Thymus (tissue), 14 donors: ENCODE results near the gene CCDC89. TPM values are rescaled to one million over a fixed set of nuclear protein-coding genes. Genes with fewer than 3 reads are reported as not detected.
A peak's percentile ranks its signal among the peaks of the same experiment; 100 is the strongest.

ENCODE experiments used
- DNase-seq, 9 donors: peaks; one replicate each; pipeline ENCODE4 v3.0.0-alpha.2; 2013; ENCODE audit warnings: low spot score in 9 of 9, low read depth in 6 of 9, missing footprints in 1 of 9
- H3K27ac ChIP-seq, 2 donors: one replicate each; pipeline ENCODE4 v1.5.1; 2013; ENCODE audit warnings: control low read depth in 1 of 2, low read depth in 1 of 2, low read length in 1 of 2, mild to moderate bottlenecking in 1 of 2, moderate library complexity in 1 of 2
- H3K27me3 ChIP-seq, 2 donors: one replicate each; pipeline ENCODE4 v1.5.1; 2013; ENCODE audit warnings: low read length in 1 of 2; ENCODE audit not compliant: control insufficient read depth in 2 of 2, insufficient read depth in 1 of 2
- H3K36me3 ChIP-seq, 2 donors: one replicate each; pipeline ENCODE4 v1.5.1; 2013; ENCODE audit warnings: low read length in 1 of 2, mild to moderate bottlenecking in 1 of 2, moderate library complexity in 1 of 2; ENCODE audit not compliant: control insufficient read depth in 2 of 2, insufficient read depth in 2 of 2
- H3K4me1 ChIP-seq, 2 donors: one replicate each; pipeline ENCODE4 v1.5.1; 2013; ENCODE audit warnings: low read length in 2 of 2; ENCODE audit not compliant: control insufficient read depth in 2 of 2, insufficient read depth in 2 of 2
- H3K4me3 ChIP-seq, 2 donors: one replicate each; pipeline ENCODE4 v1.5.1; 2013; ENCODE audit warnings: low read length in 2 of 2, control low read depth in 1 of 2, mild to moderate bottlenecking in 1 of 2
- H3K9me3 ChIP-seq, 2 donors: one replicate each; pipeline ENCODE4 v1.5.1; 2013; ENCODE audit warnings: low read length in 1 of 2, mild to moderate bottlenecking in 1 of 2; ENCODE audit not compliant: control insufficient read depth in 2 of 2, insufficient read depth in 1 of 2
- WGBS: extraction: QIAGEN DNeasy Blood & Tissue Kit; methylation state at CpG from one replicate; pipeline ENCODE4 v1.1.7; 2013; 5-methylcytosine and 5-hydroxymethylcytosine counted together
- long read RNA-seq, 10 donors: transcript quantifications; one replicate each; lab custom pipeline, GENCODE V29; 2026
- polyA plus RNA-seq: library from polyadenylated mRNA; stranded (reverse); fragments of 200-250 nt; gene quantifications from one replicate; pipeline ENCODE4 v1.2.3, GENCODE V29; 2013
- total RNA-seq: library from RNA; stranded (reverse); fragments of 120-200 nt; gene quantifications from one replicate; pipeline ENCODE4 v1.2.4, GENCODE V29; 2013
- donor health status: healthy.

CCDC89 gene
- 0.66 TPM for total RNA-seq
- 0.78 TPM for polyA plus RNA-seq
- long read RNA-seq, donor 1: 0 reads
- long read RNA-seq, donor 2: 0 reads
- long read RNA-seq, donor 3, partial matches to known transcripts: 0 of 1 reads
- long read RNA-seq, donor 3, other reads (novel, unspliced or antisense): 0 of 1 reads
- long read RNA-seq, donor 4: 0 reads
- long read RNA-seq, donor 5, partial matches to known transcripts: 0 of 2 reads
- long read RNA-seq, donor 5, other reads (novel, unspliced or antisense): 0 of 2 reads
- long read RNA-seq, donor 6: 0 reads
- long read RNA-seq, donor 7, partial matches to known transcripts: 0 of 1 reads
- long read RNA-seq, donor 7, other reads (novel, unspliced or antisense): 0 of 1 reads
- long read RNA-seq, donor 8: 0 reads
- long read RNA-seq, donor 9, partial matches to known transcripts: 0 of 1 reads
- long read RNA-seq, donor 9, other reads (novel, unspliced or antisense): 0 of 1 reads
- long read RNA-seq, donor 10, partial matches to known transcripts: 0 of 1 reads
- long read RNA-seq, donor 10, other reads (novel, unspliced or antisense): 0 of 1 reads

- WGBS: 87% methylated on average over 13 of the region's 13 CpGs
- Histone ChIP-seq H3K27ac (peak within 1 kb of the TSS in 1 of 2 donors; percentile 63), H3K9me3 (no peaks in the 10 kb centered on the region), H3K36me3 (no peaks in the 10 kb centered on the region), H3K4me1 (peaks cover 0 to 7% of the 10 kb centered on the region in 2 donors), H3K27me3 (peaks cover 0 to 2% of the 10 kb centered on the region in 2 donors), H3K4me3 (peak within 1 kb of the TSS in 1 of 2 donors; percentile 5)
- peak in 1 of 9 donors; percentile 27 for DNase-seq
Measured at GRCh38 chr11:85685820-85686459, at the start of gene CCDC89. Gene CCDC89 (minus strand): TSS chr11:85686195. CDS start chr11:85686130, 65 bp downstream.

- peaks cover 2 to 3% of the 10 kb centered on the region in 2 donors for H3K27me3 ChIP-seq
- H3K4me3 ChIP-seq: no peak overlapping the region
- H3K36me3 ChIP-seq: no peaks in the 10 kb centered on the region
- H3K27ac ChIP-seq: no peak overlapping the region
- H3K4me1 ChIP-seq: peaks cover 0 to 5% of the 10 kb centered on the region in 2 donors
- no peaks in the 10 kb centered on the region for H3K9me3 ChIP-seq
- DNase-seq: no peak
Measured at GRCh38 chr11:85732965-85733364, 47.0 kb upstream of the CCDC89 start.

- Histone ChIP-seq H3K27ac (no peak overlapping the region), H3K36me3 (no peaks in the 10 kb centered on the region), H3K4me1 (no peaks in the 10 kb centered on the region), H3K27me3 (no peaks in the 10 kb centered on the region), H3K4me3 (no peak overlapping the region), H3K9me3 (no peaks in the 10 kb centered on the region)
- no peak for DNase-seq
- 96% methylated on average over 3 of the region's 3 CpGs for whole genome bisulfite sequencing
Measured at GRCh38 chr11:85726381-85726780, 40.4 kb upstream of the CCDC89 start.

- Histone ChIP-seq H3K27ac (no peak overlapping the region), H3K9me3 (no peaks in the 10 kb centered on the region), H3K4me1 (no peaks in the 10 kb centered on the region), H3K36me3 (no peaks in the 10 kb centered on the region), H3K27me3 (no peaks in the 10 kb centered on the region), H3K4me3 (no peak overlapping the region)
- no peak for DNase-seq
- 94% methylated on average over 3 of the region's 3 CpGs for WGBS
Measured at GRCh38 chr11:85725510-85726258, 39.7 kb upstream of the CCDC89 start.

- no peak overlapping the region for H3K27ac ChIP-seq
- no peaks in the 10 kb centered on the region for H3K27me3 ChIP-seq
- H3K4me3 ChIP-seq: no peak overlapping the region
- H3K4me1 ChIP-seq: no peaks in the 10 kb centered on the region
- H3K9me3 ChIP-seq: no peaks in the 10 kb centered on the region
- 94% methylated on average over 6 of the region's 6 CpGs for WGBS
- H3K36me3 ChIP-seq: no peaks in the 10 kb centered on the region
- DNase-seq: no peak
Measured at GRCh38 chr11:85724748-85725465, 38.9 kb upstream of the CCDC89 start.

GRCh38 chr11:85723088-85723487, 37.1 kb upstream of the CCDC89 start:
- no peak for DNase-seq
- no peak overlapping the region for H3K27ac ChIP-seq
- WGBS: 98% methylated on average over 5 of the region's 5 CpGs

GRCh38 chr11:85721191-85721590, 35.2 kb upstream of the CCDC89 start:
- H3K4me1 ChIP-seq: no peaks in the 10 kb centered on the region
- DNase-seq: no peak
- H3K36me3 ChIP-seq: no peaks in the 10 kb centered on the region
- no peak overlapping the region for H3K27ac ChIP-seq
- no peaks in the 10 kb centered on the region for H3K9me3 ChIP-seq
- peaks cover 0 to 2% of the 10 kb centered on the region in 2 donors for H3K27me3 ChIP-seq
- no peak overlapping the region for H3K4me3 ChIP-seq
- 96% methylated on average over 3 of the region's 3 CpGs for WGBS

More at GRCh38 chr11:85723088-85723487, 37.1 kb upstream of the CCDC89 start:
- H3K9me3 ChIP-seq: no peaks in the 10 kb centered on the region
- peaks cover 0 to 2% of the 10 kb centered on the region in 2 donors for H3K27me3 ChIP-seq
- H3K36me3 ChIP-seq: no peaks in the 10 kb centered on the region
- no peaks in the 10 kb centered on the region for H3K4me1 ChIP-seq
- no peak overlapping the region for H3K4me3 ChIP-seq

- H3K27ac ChIP-seq: no peak overlapping the region
- no peaks in the 10 kb centered on the region for H3K36me3 ChIP-seq
- no peak overlapping the region for H3K4me3 ChIP-seq
- H3K9me3 ChIP-seq: no peaks in the 10 kb centered on the region
- H3K27me3 ChIP-seq: peaks cover 0 to 2% of the 10 kb centered on the region in 2 donors
- 93% methylated on average over 10 of the region's 10 CpGs for WGBS
- DNase-seq: no peak
- H3K4me1 ChIP-seq: no peaks in the 10 kb centered on the region
Measured at GRCh38 chr11:85718991-85719807, 33.2 kb upstream of the CCDC89 start.
